A549 (cell line): ENCODE data around the gene PLCL1. TPM values are rescaled to one million over a fixed set of nuclear protein-coding genes. Genes with fewer than 3 reads are reported as not detected.

Experiments used
- ATAC-seq, 2 experiments: fragments of 200-7000 bp in 1 of 2; fragments of >200 bp in 1 of 2; cut with Nextera tagmentation in 1 of 2; cut with Tn5 transposase in 1 of 2; 3 replicates each; pipeline versions ENCODE4 v1.8.0 to v1.9.1; 2018 to 2020; ENCODE audit warnings: mild to moderate bottlenecking in 1 of 2, moderate library complexity in 1 of 2
- CTCF ChIA-PET: fragments of 300-600 bp; sonication (Branson Sonifier 250); formaldehyde crosslinking; extraction: SDS; loops from one replicate; lab custom pipeline; 2021; ENCODE audit warnings: antibody characterized with exemption, inconsistent platforms; lab: Yijun Ruan, JAX
- POLR2A ChIA-PET: fragments of 350-600 bp; formaldehyde crosslinking; extraction: SDS; loops from one replicate; lab custom pipeline; 2021; ENCODE audit warnings: antibody characterized with exemption, inconsistent platforms; lab: Yijun Ruan, JAX
- DNase-seq, 2 experiments: peaks; one replicate each; pipeline versions ENCODE4 v3.0.0 to v3.0.0-alpha.2; 2011 to 2016; ENCODE audit warnings: low read depth in 1 of 2, low spot score in 1 of 2
- FAIRE-seq: peaks from 2 replicates; lab custom pipeline; 2011; peaks lifted over from hg19 to GRCh38; lab: Jason Lieb, UNC
- H3K27ac ChIP-seq, 2 experiments: fragments of >200 bp; sonication (Bioruptor Twin); formaldehyde crosslinking; 3 replicates each; pipeline ENCODE4 v1.5.1; 2016 to 2017
- H3K4me1 ChIP-seq: fragments of >200 bp; sonication (Bioruptor Twin); formaldehyde crosslinking; 3 replicates; pipeline ENCODE4 v1.6.1; 2016
- H3K4me2 ChIP-seq: fragments of >200 bp; sonication (Bioruptor Twin); formaldehyde crosslinking; 3 replicates; pipeline ENCODE4 v1.6.1; 2016
- H3K4me3 ChIP-seq: fragments of >200 bp; sonication (Bioruptor Twin); formaldehyde crosslinking; 3 replicates; pipeline ENCODE4 v1.5.1; 2016
- H3K9me3 ChIP-seq: fragments of >200 bp; sonication (Bioruptor Twin); formaldehyde crosslinking; 3 replicates; pipeline ENCODE4 v1.6.1; 2016
- CEBPB ChIP-seq, 2 experiments: fragments of >200 bp in 1 of 2; sonication (Bioruptor Twin) in 1 of 2; formaldehyde crosslinking in 1 of 2; IDR thresholded peaks; 2 replicates each; pipeline ENCODE4 v1.6.1; 2012 to 2016
- CHD4 ChIP-seq: fragments of 200-600 bp; sonication (generic); IDR thresholded peaks from 2 replicates; pipeline ENCODE4 v1.6.1; 2016; ENCODE audit warnings: antibody characterized with exemption, mild to moderate bottlenecking, borderline replicate concordance
- ESRRA ChIP-seq: fragments of 150-350 bp; IDR thresholded peaks from 2 replicates; pipeline ENCODE4 v1.6.1; 2014; ENCODE audit warnings: mild to moderate bottlenecking, low read length, borderline replicate concordance
- FOSL2 ChIP-seq, 2 experiments: fragments of 450-650 bp in 1 of 2; fragments of >200 bp in 1 of 2; sonication (Bioruptor Twin) in 1 of 2; formaldehyde crosslinking; IDR thresholded peaks; 2 replicates each; pipeline versions ENCODE4 v1.5.0 to v1.6.1; 2016 to 2020; ENCODE audit warnings: mild to moderate bottlenecking in 1 of 2, moderate library complexity in 1 of 2
- FOXS1 ChIP-seq: fragments of 250-450 bp; sonication (Bioruptor Pico); IDR thresholded peaks from 2 replicates; pipeline ENCODE4 v1.5.0; 2020; ENCODE audit warnings: mild to moderate bottlenecking, moderate library complexity
- GATA3 ChIP-seq: IDR thresholded peaks from 2 replicates; pipeline ENCODE4 v1.6.1; 2012; ENCODE audit warnings: borderline replicate concordance
- HEYL ChIP-seq: fragments of 250-450 bp; sonication (Bioruptor Pico); IDR thresholded peaks from 2 replicates; pipeline ENCODE4 v1.8.0; 2021; ENCODE audit warnings: mild to moderate bottlenecking, moderate library complexity
- KDM1A ChIP-seq: fragments of 200-600 bp; sonication (generic); IDR thresholded peaks from 2 replicates; pipeline ENCODE4 v1.6.1; 2016; ENCODE audit warnings: low read depth, mild to moderate bottlenecking
- MAFK ChIP-seq: fragments of 450-650 bp; IDR thresholded peaks from 2 replicates; pipeline ENCODE4 v1.6.1; 2014; ENCODE audit not compliant: partially characterized antibody
- NPAS2 ChIP-seq: fragments of 250-450 bp; sonication (Bioruptor Pico); IDR thresholded peaks from 2 replicates; pipeline ENCODE4 v1.8.0; 2022; ENCODE audit warnings: mild to moderate bottlenecking, moderate library complexity, borderline replicate concordance
- POLR2AphosphoS2 ChIP-seq: conservative IDR thresholded peaks from 2 replicates; pipeline ENCODE4 v1.6.1; 2012; ENCODE audit warnings: low read length, improper control_type of control experiment, inconsistent platforms
- RFX5 ChIP-seq: fragments of 450-650 bp; IDR thresholded peaks from 2 replicates; pipeline ENCODE4 v1.7.1; 2014; ENCODE audit warnings: antibody characterized with exemption, mild to moderate bottlenecking, moderate library complexity
- SMC3 ChIP-seq: fragments of >200 bp; sonication (Bioruptor Twin); formaldehyde crosslinking; IDR thresholded peaks from 3 replicates; pipeline ENCODE4 v1.6.1; 2018; ENCODE audit warnings: inconsistent platforms
- SREBF2 ChIP-seq: fragments of 450-650 bp; IDR thresholded peaks from 2 replicates; pipeline ENCODE4 v1.6.1; 2014; ENCODE audit warnings: mild to moderate bottlenecking, moderate library complexity
- ZFP36 ChIP-seq: fragments of 450-650 bp; IDR thresholded peaks from 2 replicates; pipeline ENCODE4 v1.6.1; 2014; ENCODE audit warnings: borderline replicate concordance; ENCODE audit not compliant: partially characterized antibody
- polyA plus RNA-seq, 4 experiments: library from polyadenylated mRNA; depleted of rRNA in 3 of 4; stranded (reverse); fragments of >200 nt; fragmentation: RNase III in 1 of 4; extraction: RNeasy Plus Mini Kit Qiagen cat#74134 plus additional on column Dnase treatment in 1 of 4; gene quantifications; 2 replicates in 3 of 4; 3 replicates in 1 of 4; pipeline ENCODE4 v1.2.3, GENCODE V29; 2011 to 2017
- TF ChIP-seq, protein P1 (sequence below): IDR thresholded peaks from 2 replicates; pipeline ENCODE4 v1.6.1; 2012; ENCODE audit warnings: low read depth, borderline replicate concordance
- TF ChIP-seq, protein P2 (sequence below): fragments of >200 bp; sonication (Bioruptor Twin); formaldehyde crosslinking; IDR thresholded peaks from 3 replicates; pipeline ENCODE4 v1.6.1; 2016
- TF ChIP-seq, protein P3 (sequence below): fragments of 150-350 bp; IDR thresholded peaks from 2 replicates; pipeline ENCODE4 v1.6.1; 2014; ENCODE audit warnings: low read depth, mild to moderate bottlenecking, low read length
- TF ChIP-seq, protein P4 (sequence below): fragments of 200-600 bp; sonication (generic); IDR thresholded peaks from 2 replicates; pipeline ENCODE4 v1.6.1; 2016; ENCODE audit warnings: antibody characterized with exemption, mild to moderate bottlenecking, moderate library complexity
- TF ChIP-seq, protein P5 (sequence below): fragments of >200 bp; sonication (Bioruptor Twin); formaldehyde crosslinking; IDR thresholded peaks from 3 replicates; pipeline ENCODE4 v1.5.1; 2016

Gene PLCL1
- polyA plus RNA-seq, 2 of the 4 experiments (the other 2 are of a cell fraction) = 0.03 TPM

DNA sequence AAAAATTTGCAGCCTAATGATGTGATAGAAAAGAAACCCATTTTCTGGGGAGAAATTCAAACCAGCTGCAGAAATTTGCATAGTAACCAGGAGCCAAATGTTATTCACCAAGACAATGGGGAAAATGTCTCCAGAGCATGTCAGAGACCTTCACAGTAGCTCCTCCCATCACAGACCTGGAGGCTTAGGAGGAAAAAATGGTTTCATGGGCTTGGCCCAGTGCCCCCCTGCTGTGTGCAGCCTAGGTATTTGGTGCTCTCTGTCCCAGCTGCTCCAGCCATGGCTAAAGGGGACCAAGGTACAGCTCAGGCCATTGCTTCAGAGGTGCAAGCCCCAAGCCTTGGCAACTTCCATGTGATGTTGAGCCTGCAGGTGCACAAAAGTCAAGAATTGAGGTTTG is 352.9 kb downstream of the PLCL1 start:
- DNase-seq = no peak
- FAIRE-seq = no peak
- ChIA-PET CTCF (no interaction called here), POLR2A (no interaction called here)
- Histone ChIP-seq H3K4me1 (no peaks in the 10 kb centered on the region), H3K4me3 (no peak overlapping the region), H3K27ac (no peak overlapping the region), H3K9me3 (no peaks in the 10 kb centered on the region), H3K4me2 (no peak overlapping the region)
- TF ChIP-seq GATA3 = no peak
- TF ChIP-seq, protein P1, sequence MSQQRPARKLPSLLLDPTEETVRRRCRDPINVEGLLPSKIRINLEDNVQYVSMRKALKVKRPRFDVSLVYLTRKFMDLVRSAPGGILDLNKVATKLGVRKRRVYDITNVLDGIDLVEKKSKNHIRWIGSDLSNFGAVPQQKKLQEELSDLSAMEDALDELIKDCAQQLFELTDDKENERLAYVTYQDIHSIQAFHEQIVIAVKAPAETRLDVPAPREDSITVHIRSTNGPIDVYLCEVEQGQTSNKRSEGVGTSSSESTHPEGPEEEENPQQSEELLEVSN = no peak
- TF ChIP-seq ZFP36 = peak; percentile 40
- TF ChIP-seq CEBPB (IDR thresholded peaks at IDR 0.05) = no peak
- TF ChIP-seq, protein P2, sequence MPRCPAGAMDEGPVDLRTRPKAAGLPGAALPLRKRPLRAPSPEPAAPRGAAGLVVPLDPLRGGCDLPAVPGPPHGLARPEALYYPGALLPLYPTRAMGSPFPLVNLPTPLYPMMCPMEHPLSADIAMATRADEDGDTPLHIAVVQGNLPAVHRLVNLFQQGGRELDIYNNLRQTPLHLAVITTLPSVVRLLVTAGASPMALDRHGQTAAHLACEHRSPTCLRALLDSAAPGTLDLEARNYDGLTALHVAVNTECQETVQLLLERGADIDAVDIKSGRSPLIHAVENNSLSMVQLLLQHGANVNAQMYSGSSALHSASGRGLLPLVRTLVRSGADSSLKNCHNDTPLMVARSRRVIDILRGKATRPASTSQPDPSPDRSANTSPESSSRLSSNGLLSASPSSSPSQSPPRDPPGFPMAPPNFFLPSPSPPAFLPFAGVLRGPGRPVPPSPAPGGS = no peak
- ATAC-seq = no peak

DNA sequence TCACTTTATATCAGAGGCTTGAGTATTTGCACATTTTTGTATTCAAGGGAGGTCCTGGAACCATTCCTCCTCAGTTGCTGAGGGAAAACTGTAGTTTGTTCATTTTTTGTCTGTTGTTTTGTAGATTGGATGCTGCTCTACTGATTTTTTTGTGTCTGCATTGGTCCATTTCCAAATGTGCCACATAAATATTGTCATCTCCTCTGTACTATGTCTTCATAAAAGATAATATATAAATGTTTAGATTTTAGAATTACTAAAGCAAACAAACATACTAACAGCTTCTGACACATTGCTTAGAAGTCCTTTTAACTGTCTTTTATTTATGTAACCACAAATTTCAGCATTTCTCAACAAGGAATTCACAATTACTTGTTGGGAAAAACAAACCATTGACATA is 356.8 kb downstream of the PLCL1 start:
- Histone ChIP-seq H3K4me3 (no peak overlapping the region), H3K9me3 (no peaks in the 10 kb centered on the region), H3K4me2 (no peak overlapping the region), H3K4me1 (no peaks in the 10 kb centered on the region), H3K27ac (no peak overlapping the region)
- FAIRE-seq = no peak
- no peak for DNase-seq
- TF ChIP-seq SMC3 = no peak
- no peak for TF ChIP-seq RFX5
- TF ChIP-seq ESRRA = no peak
- TF ChIP-seq MAFK = no peak
- TF ChIP-seq, protein P1 = no peak
- CTCF ChIA-PET = interaction anchor here (0.6 kb wide), 1 partner anchor 917 kb away, joined by 3 read pairs; no protein-coding TSS in a partner anchor
- ATAC-seq = no peak
- POLR2A ChIA-PET = no interaction called here

DNA sequence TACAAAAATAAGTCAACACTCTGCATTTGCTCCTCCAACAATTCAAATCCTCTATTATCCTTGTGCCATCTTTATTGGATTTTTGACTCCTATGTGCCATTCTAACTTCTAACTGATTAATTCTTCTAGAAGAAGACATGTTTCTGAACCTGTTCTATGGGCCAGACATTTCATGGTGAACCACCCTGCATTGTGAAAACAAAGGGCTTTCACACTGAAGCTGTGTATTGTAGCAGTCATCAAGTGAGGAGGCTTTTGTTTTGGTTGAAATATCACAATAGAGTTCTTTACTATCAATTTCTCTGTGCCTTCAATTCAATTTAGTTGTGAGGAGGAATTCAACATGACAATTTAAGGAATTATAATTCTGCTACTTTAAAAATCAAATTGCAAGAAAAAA is 357.9 kb downstream of the PLCL1 start:
- Histone ChIP-seq H3K27ac (no peak overlapping the region), H3K4me1 (no peaks in the 10 kb centered on the region)
- no peak for TF ChIP-seq CHD4
- TF ChIP-seq, protein P2 = no peak
- no peak for TF ChIP-seq ESRRA
- TF ChIP-seq SMC3 = no peak
- no peak for TF ChIP-seq POLR2AphosphoS2
- TF ChIP-seq, protein P3, sequence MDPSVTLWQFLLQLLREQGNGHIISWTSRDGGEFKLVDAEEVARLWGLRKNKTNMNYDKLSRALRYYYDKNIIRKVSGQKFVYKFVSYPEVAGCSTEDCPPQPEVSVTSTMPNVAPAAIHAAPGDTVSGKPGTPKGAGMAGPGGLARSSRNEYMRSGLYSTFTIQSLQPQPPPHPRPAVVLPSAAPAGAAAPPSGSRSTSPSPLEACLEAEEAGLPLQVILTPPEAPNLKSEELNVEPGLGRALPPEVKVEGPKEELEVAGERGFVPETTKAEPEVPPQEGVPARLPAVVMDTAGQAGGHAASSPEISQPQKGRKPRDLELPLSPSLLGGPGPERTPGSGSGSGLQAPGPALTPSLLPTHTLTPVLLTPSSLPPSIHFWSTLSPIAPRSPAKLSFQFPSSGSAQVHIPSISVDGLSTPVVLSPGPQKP = no peak
- no peak for TF ChIP-seq KDM1A
- TF ChIP-seq NPAS2 = no peak
- TF ChIP-seq SREBF2 = no peak
- TF ChIP-seq, protein P4, sequence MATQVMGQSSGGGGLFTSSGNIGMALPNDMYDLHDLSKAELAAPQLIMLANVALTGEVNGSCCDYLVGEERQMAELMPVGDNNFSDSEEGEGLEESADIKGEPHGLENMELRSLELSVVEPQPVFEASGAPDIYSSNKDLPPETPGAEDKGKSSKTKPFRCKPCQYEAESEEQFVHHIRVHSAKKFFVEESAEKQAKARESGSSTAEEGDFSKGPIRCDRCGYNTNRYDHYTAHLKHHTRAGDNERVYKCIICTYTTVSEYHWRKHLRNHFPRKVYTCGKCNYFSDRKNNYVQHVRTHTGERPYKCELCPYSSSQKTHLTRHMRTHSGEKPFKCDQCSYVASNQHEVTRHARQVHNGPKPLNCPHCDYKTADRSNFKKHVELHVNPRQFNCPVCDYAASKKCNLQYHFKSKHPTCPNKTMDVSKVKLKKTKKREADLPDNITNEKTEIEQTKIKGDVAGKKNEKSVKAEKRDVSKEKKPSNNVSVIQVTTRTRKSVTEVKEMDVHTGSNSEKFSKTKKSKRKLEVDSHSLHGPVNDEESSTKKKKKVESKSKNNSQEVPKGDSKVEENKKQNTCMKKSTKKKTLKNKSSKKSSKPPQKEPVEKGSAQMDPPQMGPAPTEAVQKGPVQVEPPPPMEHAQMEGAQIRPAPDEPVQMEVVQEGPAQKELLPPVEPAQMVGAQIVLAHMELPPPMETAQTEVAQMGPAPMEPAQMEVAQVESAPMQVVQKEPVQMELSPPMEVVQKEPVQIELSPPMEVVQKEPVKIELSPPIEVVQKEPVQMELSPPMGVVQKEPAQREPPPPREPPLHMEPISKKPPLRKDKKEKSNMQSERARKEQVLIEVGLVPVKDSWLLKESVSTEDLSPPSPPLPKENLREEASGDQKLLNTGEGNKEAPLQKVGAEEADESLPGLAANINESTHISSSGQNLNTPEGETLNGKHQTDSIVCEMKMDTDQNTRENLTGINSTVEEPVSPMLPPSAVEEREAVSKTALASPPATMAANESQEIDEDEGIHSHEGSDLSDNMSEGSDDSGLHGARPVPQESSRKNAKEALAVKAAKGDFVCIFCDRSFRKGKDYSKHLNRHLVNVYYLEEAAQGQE = no peak
- TF ChIP-seq FOSL2 (IDR thresholded peaks at IDR 0.05) = no peak
- no peak for TF ChIP-seq FOSL2 (CRISPR knock-in tag; IDR thresholded peaks at IDR 0.05)
- TF ChIP-seq, protein P5, sequence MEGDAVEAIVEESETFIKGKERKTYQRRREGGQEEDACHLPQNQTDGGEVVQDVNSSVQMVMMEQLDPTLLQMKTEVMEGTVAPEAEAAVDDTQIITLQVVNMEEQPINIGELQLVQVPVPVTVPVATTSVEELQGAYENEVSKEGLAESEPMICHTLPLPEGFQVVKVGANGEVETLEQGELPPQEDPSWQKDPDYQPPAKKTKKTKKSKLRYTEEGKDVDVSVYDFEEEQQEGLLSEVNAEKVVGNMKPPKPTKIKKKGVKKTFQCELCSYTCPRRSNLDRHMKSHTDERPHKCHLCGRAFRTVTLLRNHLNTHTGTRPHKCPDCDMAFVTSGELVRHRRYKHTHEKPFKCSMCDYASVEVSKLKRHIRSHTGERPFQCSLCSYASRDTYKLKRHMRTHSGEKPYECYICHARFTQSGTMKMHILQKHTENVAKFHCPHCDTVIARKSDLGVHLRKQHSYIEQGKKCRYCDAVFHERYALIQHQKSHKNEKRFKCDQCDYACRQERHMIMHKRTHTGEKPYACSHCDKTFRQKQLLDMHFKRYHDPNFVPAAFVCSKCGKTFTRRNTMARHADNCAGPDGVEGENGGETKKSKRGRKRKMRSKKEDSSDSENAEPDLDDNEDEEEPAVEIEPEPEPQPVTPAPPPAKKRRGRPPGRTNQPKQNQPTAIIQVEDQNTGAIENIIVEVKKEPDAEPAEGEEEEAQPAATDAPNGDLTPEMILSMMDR = no peak
- no peak for TF ChIP-seq HEYL (CRISPR knock-in tag)
- TF ChIP-seq GATA3 = no peak
- no peak for TF ChIP-seq FOXS1 (CRISPR knock-in tag)
- TF ChIP-seq, all 56 proteins: peak for 0
- Histone ChIP-seq H3K4me2 (no peak overlapping the region), H3K4me3 (no peak overlapping the region), H3K9me3 (no peaks in the 10 kb centered on the region)
- DNase-seq = no peak
- no peak for ATAC-seq
- ChIA-PET POLR2A (no interaction called here), CTCF (interaction anchor here (1.3 kb wide), 1 partner anchor 35 kb away, joined by 3 read pairs; no protein-coding TSS in a partner anchor)
- FAIRE-seq = no peak
